Neural cell (in vitro differentiated cells): ENCODE results near the gene GNPTAB. TPM values are rescaled to one million over a fixed set of nuclear protein-coding genes. Genes with fewer than 3 reads are reported as not detected.

Experiments
- H2AFZ ChIP-seq: fragments of 200-600, 300-800 bp; sonication (generic), shearing (Covaris generic); 2 replicates; pipeline ENCODE4 v1.6.0; 2014; ENCODE audit warnings: low read depth, mild to moderate bottlenecking, antibody characterized with exemption, low read length, moderate library complexity
- H3F3A ChIP-seq: fragments of 200-600 bp; shearing (Covaris generic); 2 replicates; pipeline ENCODE4 v1.6.1; 2016; ENCODE audit warnings: mild to moderate bottlenecking, moderate library complexity, mixed read lengths, antibody characterized with exemption, low read length; ENCODE audit not compliant: insufficient read depth, poor library complexity, severe bottlenecking
- H3K27ac ChIP-seq: fragments of 200-600, 300-800 bp; sonication (generic), shearing (Covaris generic); 2 replicates; pipeline ENCODE4 v1.5.1; 2014; ENCODE audit warnings: mild to moderate bottlenecking, low read length, moderate library complexity
- H3K27me3 ChIP-seq: fragments of 300-800, 200-600 bp; sonication (generic), shearing (Covaris generic); 2 replicates; pipeline ENCODE4 v1.6.0; 2014; ENCODE audit warnings: mild to moderate bottlenecking, low read depth, low read length, moderate library complexity; ENCODE audit not compliant: insufficient read depth
- H3K36me3 ChIP-seq: fragments of 300-800, 200-600 bp; sonication (generic), shearing (Covaris generic); 2 replicates; pipeline ENCODE4 v1.5.1; 2014; ENCODE audit warnings: mild to moderate bottlenecking, antibody characterized with exemption, low read length, moderate library complexity; ENCODE audit not compliant: insufficient read depth
- H3K4me2 ChIP-seq: fragments of 300-800, 200-600 bp; sonication (generic), shearing (Covaris generic); 2 replicates; pipeline ENCODE4 v1.6.0; 2014; ENCODE audit warnings: mild to moderate bottlenecking, low read length
- H3K4me3 ChIP-seq: fragments of 300-800, 200-600 bp; sonication (generic), shearing (Covaris generic); 2 replicates; pipeline ENCODE4 v1.5.1; 2014; ENCODE audit warnings: mild to moderate bottlenecking, low read length, moderate library complexity
- H3K79me2 ChIP-seq: fragments of 200-600 bp; shearing (Covaris generic); replicated peaks from 2 replicates; pipeline ENCODE4 v1.6.0; 2014; ENCODE audit warnings: mild to moderate bottlenecking, low read length, moderate library complexity; ENCODE audit not compliant: insufficient read depth
- H3K9ac ChIP-seq: fragments of 300-800, 200-600 bp; sonication (generic), shearing (Covaris generic); 2 replicates; pipeline ENCODE4 v1.6.1; 2016; ENCODE audit warnings: mild to moderate bottlenecking, low read length, mixed read lengths
- H3K9me2 ChIP-seq: fragments of 200-600 bp; shearing (Covaris generic); 2 replicates; pipeline ENCODE4 v1.6.1; 2016; ENCODE audit warnings: mild to moderate bottlenecking, low read length, mixed read lengths; ENCODE audit not compliant: insufficient read depth
- H3K9me3 ChIP-seq: fragments of 200-600, 300-800 bp; sonication (generic), shearing (Covaris generic); 2 replicates; pipeline ENCODE4 v1.6.1; 2016; ENCODE audit warnings: mild to moderate bottlenecking, mixed run types, low read length, moderate library complexity, mixed read lengths
- H4K20me1 ChIP-seq: fragments of 200-600 bp; shearing (Covaris generic); 2 replicates; pipeline ENCODE4 v1.6.1; 2016; ENCODE audit warnings: mild to moderate bottlenecking, mixed run types; ENCODE audit not compliant: insufficient read depth
- EP300 ChIP-seq: fragments of 450-650 bp; conservative IDR thresholded peaks from 2 replicates; pipeline ENCODE4 v1.6.1; 2014; ENCODE audit warnings: antibody characterized with exemption, mild to moderate bottlenecking, moderate library complexity; ENCODE audit not compliant: poor library complexity, severe bottlenecking
- EZH2 ChIP-seq: fragments of 200-600, 300-800 bp; shearing (Covaris generic), sonication (generic); IDR thresholded peaks from 2 replicates; pipeline ENCODE4 v1.6.1; 2014; ENCODE audit warnings: antibody characterized with exemption, low read length, borderline replicate concordance, mild to moderate bottlenecking; ENCODE audit not compliant: insufficient read depth, poor library complexity, severe bottlenecking
- MXI1 ChIP-seq: fragments of 450-650 bp; conservative IDR thresholded peaks from 2 replicates; pipeline ENCODE4 v1.6.1; 2014; ENCODE audit warnings: antibody characterized with exemption, mild to moderate bottlenecking; ENCODE audit not compliant: poor library complexity, severe bottlenecking
- POLR2AphosphoS5 ChIP-seq: IDR thresholded peaks from 2 replicates; pipeline ENCODE4 v1.6.1; 2012
- RAD21 ChIP-seq: fragments of 450-650 bp; conservative IDR thresholded peaks from 2 replicates; pipeline ENCODE4 v1.6.1; 2014; ENCODE audit warnings: antibody characterized with exemption, mild to moderate bottlenecking, moderate library complexity
- SMC3 ChIP-seq: fragments of 450-650 bp; conservative IDR thresholded peaks from 2 replicates; pipeline ENCODE4 v1.6.1; 2014; ENCODE audit warnings: antibody characterized with exemption, mild to moderate bottlenecking, moderate library complexity; ENCODE audit not compliant: poor library complexity
- TAF1 ChIP-seq: IDR thresholded peaks from 2 replicates; pipeline ENCODE4 v1.6.1; 2012; ENCODE audit warnings: low read depth
- polyA plus RNA-seq: library from polyadenylated mRNA; depleted of rRNA; stranded (reverse); fragments of >200 nt; gene quantifications from 2 replicates; pipeline ENCODE4 v1.2.3, GENCODE V29; 2014
- TF ChIP-seq, protein P1 (sequence below): fragments of 450-650 bp; IDR thresholded peaks from 2 replicates; pipeline ENCODE4 v1.5.1; 2014; ENCODE audit warnings: antibody characterized with exemption, mild to moderate bottlenecking, moderate library complexity; ENCODE audit not compliant: poor library complexity, severe bottlenecking
- TF ChIP-seq, protein P2 (sequence below): IDR thresholded peaks from 2 replicates; pipeline ENCODE4 v1.6.1; 2012; ENCODE audit warnings: borderline replicate concordance

Gene GNPTAB
- polyA plus RNA-seq, 1 donor from 2014 or later, result 80.0 TPM

DNA sequence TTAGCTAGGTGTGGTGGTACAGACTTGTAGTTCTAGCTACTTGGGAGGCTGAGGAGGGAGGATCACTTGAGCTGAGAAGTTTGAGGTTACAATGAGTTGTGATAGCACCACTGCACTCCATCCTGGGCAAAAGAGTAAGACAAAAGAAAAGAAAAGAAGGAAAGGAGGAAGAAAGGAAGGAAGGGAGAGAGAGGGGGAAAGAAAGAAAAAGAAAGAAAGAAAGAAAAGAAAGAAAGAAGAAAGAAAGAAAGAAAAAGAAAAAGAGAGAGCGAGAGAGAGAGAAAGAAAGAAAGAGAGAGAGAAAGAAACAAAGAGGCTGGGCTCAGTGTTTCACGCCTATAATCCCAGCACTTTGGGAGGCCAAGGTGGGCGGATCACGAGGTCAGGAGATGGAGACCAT is 10.3 kb upstream of the GNPTAB start:
- H3K4me3 ChIP-seq, result no peak overlapping the region
- no peaks in the 10 kb centered on the region for H3F3A ChIP-seq
- no peaks in the 10 kb centered on the region for H4K20me1 ChIP-seq
- no peak overlapping the region for H3K27ac ChIP-seq
- no peaks in the 10 kb centered on the region for H3K79me2 ChIP-seq
- no peaks in the 10 kb centered on the region for H3K27me3 ChIP-seq
- no peak for TF ChIP-seq EZH2
- TF ChIP-seq EP300, result no peak
- TF ChIP-seq TAF1, result no peak
- no peak overlapping the region for H3K4me2 ChIP-seq
- H3K9me3 ChIP-seq, result no peaks in the 10 kb centered on the region
- H2AFZ ChIP-seq, result no peak overlapping the region
- no peak overlapping the region for H3K9ac ChIP-seq
- H3K36me3 ChIP-seq, result no peaks in the 10 kb centered on the region
- no peaks in the 10 kb centered on the region for H3K9me2 ChIP-seq

DNA sequence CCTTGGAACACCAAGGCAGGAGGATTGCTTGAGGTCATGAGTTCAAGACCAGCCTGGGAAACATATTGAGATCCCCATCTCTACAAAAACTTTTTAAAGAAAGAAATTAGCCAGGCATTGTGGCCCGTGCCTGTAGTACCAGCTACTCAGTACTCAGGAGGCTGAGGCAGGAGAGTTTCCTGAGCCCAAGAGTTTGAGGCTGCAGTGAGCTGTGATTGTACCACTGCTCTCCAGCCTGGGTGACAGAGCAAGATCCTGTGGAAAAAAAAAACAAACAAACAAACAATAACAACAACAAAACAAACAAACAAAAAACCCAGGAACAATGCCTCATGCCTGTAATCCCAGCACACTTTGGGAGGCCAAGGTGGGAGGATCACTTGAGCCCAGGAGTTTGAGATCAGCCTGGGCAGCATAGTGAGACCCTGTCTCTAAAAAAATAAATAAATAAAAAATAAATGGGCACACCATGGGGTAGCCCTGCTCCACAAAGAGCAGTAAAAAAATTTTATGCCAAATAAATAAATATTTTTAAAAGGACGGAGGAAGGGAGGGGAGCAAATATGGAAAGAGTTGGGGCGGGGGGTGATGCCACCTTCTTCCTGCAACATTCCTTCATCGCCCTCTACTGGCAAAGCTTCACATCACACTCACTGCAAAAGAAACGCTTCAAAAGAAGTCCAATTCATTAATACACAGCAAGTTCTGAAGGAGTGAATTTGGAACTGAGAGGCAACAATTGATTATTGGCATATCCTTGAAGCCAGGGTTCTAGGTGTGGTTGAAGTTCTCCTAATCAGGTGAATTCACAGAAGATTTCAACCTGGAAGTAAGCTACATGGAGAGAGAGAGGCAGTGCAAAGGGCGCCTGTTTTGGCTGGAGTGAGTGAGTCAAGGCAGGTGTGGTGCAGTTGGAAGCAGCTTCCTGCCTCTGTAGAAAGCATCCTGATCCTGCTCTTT is 8.8 kb upstream of the GNPTAB start:
- no peaks in the 10 kb centered on the region for H3K9me2 ChIP-seq
- no peak overlapping the region for H3K4me2 ChIP-seq
- no peak overlapping the region for H3K27ac ChIP-seq
- no peaks in the 10 kb centered on the region for H3K79me2 ChIP-seq
- no peaks in the 10 kb centered on the region for H3K9me3 ChIP-seq
- H3K27me3 ChIP-seq, result no peaks in the 10 kb centered on the region
- TF ChIP-seq MXI1 (no peak), POLR2AphosphoS5 (no peak), EP300 (no peak), RAD21 (peak; percentile 68), SMC3 (peak; percentile 66), TAF1 (no peak)
- TF ChIP-seq, protein P1, sequence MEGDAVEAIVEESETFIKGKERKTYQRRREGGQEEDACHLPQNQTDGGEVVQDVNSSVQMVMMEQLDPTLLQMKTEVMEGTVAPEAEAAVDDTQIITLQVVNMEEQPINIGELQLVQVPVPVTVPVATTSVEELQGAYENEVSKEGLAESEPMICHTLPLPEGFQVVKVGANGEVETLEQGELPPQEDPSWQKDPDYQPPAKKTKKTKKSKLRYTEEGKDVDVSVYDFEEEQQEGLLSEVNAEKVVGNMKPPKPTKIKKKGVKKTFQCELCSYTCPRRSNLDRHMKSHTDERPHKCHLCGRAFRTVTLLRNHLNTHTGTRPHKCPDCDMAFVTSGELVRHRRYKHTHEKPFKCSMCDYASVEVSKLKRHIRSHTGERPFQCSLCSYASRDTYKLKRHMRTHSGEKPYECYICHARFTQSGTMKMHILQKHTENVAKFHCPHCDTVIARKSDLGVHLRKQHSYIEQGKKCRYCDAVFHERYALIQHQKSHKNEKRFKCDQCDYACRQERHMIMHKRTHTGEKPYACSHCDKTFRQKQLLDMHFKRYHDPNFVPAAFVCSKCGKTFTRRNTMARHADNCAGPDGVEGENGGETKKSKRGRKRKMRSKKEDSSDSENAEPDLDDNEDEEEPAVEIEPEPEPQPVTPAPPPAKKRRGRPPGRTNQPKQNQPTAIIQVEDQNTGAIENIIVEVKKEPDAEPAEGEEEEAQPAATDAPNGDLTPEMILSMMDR, result peak; percentile 66
- TF ChIP-seq, protein P2, sequence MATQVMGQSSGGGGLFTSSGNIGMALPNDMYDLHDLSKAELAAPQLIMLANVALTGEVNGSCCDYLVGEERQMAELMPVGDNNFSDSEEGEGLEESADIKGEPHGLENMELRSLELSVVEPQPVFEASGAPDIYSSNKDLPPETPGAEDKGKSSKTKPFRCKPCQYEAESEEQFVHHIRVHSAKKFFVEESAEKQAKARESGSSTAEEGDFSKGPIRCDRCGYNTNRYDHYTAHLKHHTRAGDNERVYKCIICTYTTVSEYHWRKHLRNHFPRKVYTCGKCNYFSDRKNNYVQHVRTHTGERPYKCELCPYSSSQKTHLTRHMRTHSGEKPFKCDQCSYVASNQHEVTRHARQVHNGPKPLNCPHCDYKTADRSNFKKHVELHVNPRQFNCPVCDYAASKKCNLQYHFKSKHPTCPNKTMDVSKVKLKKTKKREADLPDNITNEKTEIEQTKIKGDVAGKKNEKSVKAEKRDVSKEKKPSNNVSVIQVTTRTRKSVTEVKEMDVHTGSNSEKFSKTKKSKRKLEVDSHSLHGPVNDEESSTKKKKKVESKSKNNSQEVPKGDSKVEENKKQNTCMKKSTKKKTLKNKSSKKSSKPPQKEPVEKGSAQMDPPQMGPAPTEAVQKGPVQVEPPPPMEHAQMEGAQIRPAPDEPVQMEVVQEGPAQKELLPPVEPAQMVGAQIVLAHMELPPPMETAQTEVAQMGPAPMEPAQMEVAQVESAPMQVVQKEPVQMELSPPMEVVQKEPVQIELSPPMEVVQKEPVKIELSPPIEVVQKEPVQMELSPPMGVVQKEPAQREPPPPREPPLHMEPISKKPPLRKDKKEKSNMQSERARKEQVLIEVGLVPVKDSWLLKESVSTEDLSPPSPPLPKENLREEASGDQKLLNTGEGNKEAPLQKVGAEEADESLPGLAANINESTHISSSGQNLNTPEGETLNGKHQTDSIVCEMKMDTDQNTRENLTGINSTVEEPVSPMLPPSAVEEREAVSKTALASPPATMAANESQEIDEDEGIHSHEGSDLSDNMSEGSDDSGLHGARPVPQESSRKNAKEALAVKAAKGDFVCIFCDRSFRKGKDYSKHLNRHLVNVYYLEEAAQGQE, result no peak
- no peak overlapping the region for H3K4me3 ChIP-seq
- no peaks in the 10 kb centered on the region for H3F3A ChIP-seq
- no peaks in the 10 kb centered on the region for H4K20me1 ChIP-seq
- no peaks in the 10 kb centered on the region for H3K36me3 ChIP-seq
- H3K9ac ChIP-seq, result no peak overlapping the region
- no peak overlapping the region for H2AFZ ChIP-seq
